IMR-90 (cell line): Measurements from ENCODE around the gene HARS1. TPM values are rescaled to one million over a fixed set of nuclear protein-coding genes. Genes with fewer than 3 reads are reported as not detected.

Source experiments
- ATAC-seq: fragments of 200-7000 bp; cut with Tn5 transposase; 2 replicates; pipeline ENCODE4 v1.9.1; 2020; ENCODE audit warnings: low read depth, mild to moderate bottlenecking, moderate library complexity
- BruUV-seq: library from RNA; stranded (reverse); fragments of 400-500 nt; replicated peaks from 2 replicates; lab custom pipeline; 2021; lab: Mats Ljungman, UMichigan
- CTCF ChIA-PET: fragments of 300-600 bp; formaldehyde crosslinking; extraction: SDS; loops from one replicate; lab custom pipeline; 2021; ENCODE audit warnings: antibody characterized with exemption; lab: Yijun Ruan, JAX
- POLR2A ChIA-PET: fragments of 300-600 bp; sonication (Branson Sonifier 250); formaldehyde crosslinking; loops from one replicate; lab custom pipeline; 2022; ENCODE audit warnings: antibody characterized with exemption; ENCODE audit not compliant: unreplicated experiment; lab: Charles Lee
- DNase-seq: peaks from one replicate; pipeline ENCODE4 v3.0.0; 2013
- H2AFZ ChIP-seq: replicated peaks from 2 replicates; pipeline ENCODE3; 2013; ENCODE audit warnings: low read length, mild to moderate bottlenecking; ENCODE audit not compliant: poor library complexity
- H2AK5ac ChIP-seq: 2 replicates; pipeline ENCODE4 v1.6.1; 2013; ENCODE audit warnings: low read depth, low read length, inconsistent platforms
- H2AK9ac ChIP-seq: replicated peaks from 2 replicates; pipeline ENCODE3; 2013; ENCODE audit warnings: mild to moderate bottlenecking, low read depth, low read length, moderate library complexity; ENCODE audit not compliant: poor library complexity
- H2BK120ac ChIP-seq: 2 replicates; pipeline ENCODE4 v1.6.1; 2013; ENCODE audit warnings: low read depth, low read length, inconsistent platforms
- H2BK15ac ChIP-seq: 3 replicates; pipeline ENCODE4 v1.6.1; 2013; ENCODE audit warnings: low read depth, low read length, inconsistent platforms
- H2BK20ac ChIP-seq: 2 replicates; pipeline ENCODE4 v1.6.1; 2013; ENCODE audit warnings: low read depth, mild to moderate bottlenecking, inconsistent platforms, low read length, moderate library complexity
- H2BK5ac ChIP-seq: 2 replicates; pipeline ENCODE4 v1.6.1; 2013; ENCODE audit warnings: mild to moderate bottlenecking, low read depth, low read length, inconsistent platforms; ENCODE audit not compliant: poor library complexity, severe bottlenecking
- H3K14ac ChIP-seq: replicated peaks from 2 replicates; pipeline ENCODE4 v1.6.1; 2013; ENCODE audit warnings: low read depth, low read length, inconsistent platforms
- H3K18ac ChIP-seq: 2 replicates; pipeline ENCODE4 v1.6.1; 2013; ENCODE audit warnings: low read depth, low read length, control low read depth
- H3K23ac ChIP-seq: 2 replicates; pipeline ENCODE4 v1.6.1; 2013; ENCODE audit warnings: low read depth, low read length, inconsistent platforms
- H3K27ac ChIP-seq: 2 replicates; pipeline ENCODE4 v1.5.1; 2013; ENCODE audit warnings: mild to moderate bottlenecking, control low read depth, low read length; ENCODE audit not compliant: insufficient read depth
- H3K27me3 ChIP-seq: 2 replicates; pipeline ENCODE4 v1.6.1; 2013; ENCODE audit warnings: low read length; ENCODE audit not compliant: control insufficient read depth, insufficient read depth
- H3K36me3 ChIP-seq: 2 replicates; pipeline ENCODE4 v1.6.1; 2013; ENCODE audit warnings: low read length, mixed read lengths; ENCODE audit not compliant: control insufficient read depth, insufficient read depth
- H3K4ac ChIP-seq: 2 replicates; pipeline ENCODE4 v1.6.1; 2013; ENCODE audit warnings: low read depth, low read length, inconsistent platforms
- H3K4me1 ChIP-seq: 2 replicates; pipeline ENCODE4 v1.6.1; 2013; ENCODE audit warnings: low read length, mixed read lengths; ENCODE audit not compliant: control insufficient read depth, insufficient read depth
- H3K4me2 ChIP-seq: 2 replicates; pipeline ENCODE4 v1.6.1; 2013; ENCODE audit warnings: low read depth, mild to moderate bottlenecking, control low read depth, low read length, moderate library complexity
- H3K4me3 ChIP-seq: 2 replicates; pipeline ENCODE4 v1.5.1; 2013; ENCODE audit warnings: low read depth, mild to moderate bottlenecking, control low read depth, low read length, moderate library complexity; ENCODE audit not compliant: insufficient read depth
- H3K56ac ChIP-seq: 2 replicates; pipeline ENCODE4 v1.6.1; 2013; ENCODE audit warnings: low read length, inconsistent platforms; ENCODE audit not compliant: insufficient read depth; ENCODE audit errors: extremely low read depth
- H3K79me1 ChIP-seq, 2 experiments: 2 replicates each; pipeline ENCODE4 v1.6.1; 2013; ENCODE audit warnings: low read length in 2 of 2, inconsistent platforms in 1 of 2, low read depth in 1 of 2
- H3K9ac ChIP-seq: 2 replicates; pipeline ENCODE4 v1.6.1; 2013; ENCODE audit warnings: low read depth, low read length, control low read depth
- H3K9me1 ChIP-seq: 2 replicates; pipeline ENCODE4 v1.6.1; 2013; ENCODE audit warnings: low read length, inconsistent platforms; ENCODE audit not compliant: insufficient read depth
- H3K9me3 ChIP-seq: 2 replicates; pipeline ENCODE4 v1.6.1; 2013; ENCODE audit warnings: low read length; ENCODE audit not compliant: control insufficient read depth, insufficient read depth
- H4K20me1 ChIP-seq: 2 replicates; pipeline ENCODE4 v1.6.1; 2013; ENCODE audit warnings: low read length, inconsistent platforms; ENCODE audit not compliant: insufficient read depth
- H4K5ac ChIP-seq: 2 replicates; pipeline ENCODE4 v1.6.1; 2013; ENCODE audit warnings: mild to moderate bottlenecking, low read depth, low read length, control low read depth
- H4K8ac ChIP-seq, 2 experiments: 2 replicates each; pipeline ENCODE4 v1.6.1; 2013; ENCODE audit warnings: low read depth in 2 of 2, low read length in 2 of 2, control low read depth in 1 of 2, inconsistent platforms in 1 of 2
- H4K91ac ChIP-seq: 2 replicates; pipeline ENCODE4 v1.6.1; 2013; ENCODE audit warnings: low read depth, low read length, inconsistent platforms; ENCODE audit not compliant: insufficient read depth
- BHLHE40 ChIP-seq: fragments of 150-350 bp; IDR thresholded peaks from 2 replicates; pipeline ENCODE4 v1.6.1; 2016; ENCODE audit warnings: mild to moderate bottlenecking, low read depth, low read length
- CEBPB ChIP-seq: IDR thresholded peaks from 2 replicates; pipeline ENCODE4 v1.6.1; 2012; ENCODE audit warnings: low read depth, low read length, improper control_type of control experiment
- CHD1 ChIP-seq: IDR thresholded peaks from 2 replicates; pipeline ENCODE4 v1.6.1; 2012; ENCODE audit warnings: low read depth, low read length, improper control_type of control experiment
- FOS ChIP-seq: fragments of 150-350 bp; IDR thresholded peaks from 2 replicates; pipeline ENCODE4 v1.6.1; 2016; ENCODE audit warnings: low read depth, low read length
- MAFK ChIP-seq: IDR thresholded peaks from 2 replicates; pipeline ENCODE4 v1.6.1; 2012; ENCODE audit warnings: low read depth, low read length, improper control_type of control experiment
- MAZ ChIP-seq: IDR thresholded peaks from 2 replicates; pipeline ENCODE4 v1.6.1; 2012; ENCODE audit warnings: low read depth, mild to moderate bottlenecking, low read length, improper control_type of control experiment, moderate library complexity, borderline replicate concordance
- MXI1 ChIP-seq: IDR thresholded peaks from 2 replicates; pipeline ENCODE4 v1.6.1; 2012; ENCODE audit warnings: low read depth, mild to moderate bottlenecking, low read length, moderate library complexity, borderline replicate concordance
- NFE2L2 ChIP-seq: fragments of 150-350 bp; IDR thresholded peaks from 2 replicates; pipeline ENCODE4 v1.6.1; 2016; ENCODE audit warnings: low read depth, mild to moderate bottlenecking, low read length
- POLR2A ChIP-seq: IDR thresholded peaks from 2 replicates; pipeline ENCODE4 v1.6.1; 2012; ENCODE audit warnings: mild to moderate bottlenecking, low read depth, low read length
- RAD21 ChIP-seq: IDR thresholded peaks from 2 replicates; pipeline ENCODE4 v1.6.1; 2012; ENCODE audit warnings: low read length, improper control_type of control experiment
- RCOR1 ChIP-seq: IDR thresholded peaks from 2 replicates; pipeline ENCODE4 v1.6.1; 2012; ENCODE audit warnings: mild to moderate bottlenecking, low read length, improper control_type of control experiment; ENCODE audit not compliant: insufficient replicate concordance
- RFX5 ChIP-seq: IDR thresholded peaks from 2 replicates; pipeline ENCODE4 v1.8.0; 2012; ENCODE audit warnings: low read depth, mild to moderate bottlenecking, low read length, moderate library complexity
- SMC3 ChIP-seq: fragments of 150-350 bp; IDR thresholded peaks from 2 replicates; pipeline ENCODE4 v1.6.1; 2016; ENCODE audit warnings: low read depth, mild to moderate bottlenecking, antibody characterized with exemption, low read length, moderate library complexity
- WGBS, 2 experiments: methylation state at CpG; one replicate each; pipeline versions ENCODE4 v1.1.5 to v1.1.7; 2013; ENCODE audit warnings: missing lambda C conversion rate in 2 of 2; ENCODE audit not compliant: insufficient read length in 1 of 2; ENCODE audit errors: extremely low coverage in 2 of 2; 5-methylcytosine and 5-hydroxymethylcytosine counted together
- dilution Hi-C: fragments of 300-500 bp; cut with HindIII; formaldehyde crosslinking; loops from one replicate; pipeline ENCODE4 v1.14.3; 2018; ENCODE audit warnings: low sequenced_read_pairs; ENCODE audit not compliant: unreplicated experiment
- in situ Hi-C: fragments of 300-500 bp; cut with MboI; formaldehyde crosslinking; loops from 3 replicates; pipeline ENCODE4 v1.14.3; 2019; ENCODE audit warnings: low sequenced_read_pairs, inconsistent platforms, mixed read lengths
- intact Hi-C: fragments of 100-400 bp; cut with micrococcal nuclease; formaldehyde crosslinking; loops from 2 replicates; pipeline ENCODE4 v1.10.0; 2022
- polyA plus RNA-seq, 3 experiments: library from polyadenylated mRNA; depleted of rRNA; stranded (reverse); fragments of >200 nt; gene quantifications; 2 replicates each; pipeline ENCODE4 v1.2.3, GENCODE V29; 2012; ENCODE audit warnings: low replicate concordance in 1 of 3
- total RNA-seq: library from RNA; depleted of rRNA; stranded (reverse); fragments of >200 nt; gene quantifications from 2 replicates; pipeline ENCODE4 v1.2.3, GENCODE V29; 2012
- TF ChIP-seq, protein P1 (sequence below): fragments of 150-350 bp; IDR thresholded peaks from 2 replicates; pipeline ENCODE4 v1.6.1; 2016; ENCODE audit warnings: low read depth, mild to moderate bottlenecking, low read length, moderate library complexity, borderline replicate concordance
- TF ChIP-seq, protein P2 (sequence below): conservative IDR thresholded peaks from 2 replicates; pipeline ENCODE4 v1.5.1; 2012; ENCODE audit warnings: mild to moderate bottlenecking, low read depth, low read length, improper control_type of control experiment
- TF ChIP-seq, protein P3 (sequence below): fragments of 150-350 bp; IDR thresholded peaks from 2 replicates; pipeline ENCODE4 v1.6.1; 2017; ENCODE audit warnings: mild to moderate bottlenecking, antibody characterized with exemption, low read length, low read depth

The HARS1 gene
- total and polyA plus RNA-seq, 2 of the 4 experiments (the other 2 are of a cell fraction), result 97.6 to 141 TPM

DNA sequence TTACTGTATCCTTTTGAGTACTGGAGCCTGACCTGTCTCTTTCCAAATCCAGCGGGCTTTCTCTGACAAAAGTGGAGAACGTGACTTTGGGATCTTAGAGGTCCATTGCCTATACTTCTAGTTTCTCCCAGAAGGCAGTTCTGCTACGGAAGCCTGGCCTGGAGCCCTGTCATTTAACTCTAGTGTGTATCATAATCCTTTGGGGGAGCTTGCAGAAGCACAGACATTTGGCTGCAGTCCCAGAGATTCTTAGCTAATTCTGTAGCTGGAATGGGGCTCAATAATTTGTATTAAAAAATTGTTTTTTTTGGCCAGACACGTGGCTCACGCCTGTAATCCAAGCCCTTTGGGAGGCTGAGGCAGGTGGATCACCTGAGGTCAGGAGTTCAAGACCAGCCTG is 3.1 kb upstream of the HARS1 start:
- no peak overlapping the region for H4K5ac ChIP-seq
- no peak for ATAC-seq
- no peak overlapping the region for H3K4me3 ChIP-seq
- H3K56ac ChIP-seq, result no peak overlapping the region
- no peak overlapping the region for H2BK15ac ChIP-seq
- no CpG with 5 or more reads among the region's 5 CpGs for WGBS, 2 experiments
- intact Hi-C loops, result loop anchor here (10.0 kb wide), 1 partner anchor 449 kb away; no protein-coding TSS in a partner anchor
- peaks cover 43% of the 10 kb centered on the region for H3K36me3 ChIP-seq
- peak; percentile 46 for DNase-seq
- H3K4me2 ChIP-seq, result no peak overlapping the region
- no peaks in the 10 kb centered on the region for H3K9me1 ChIP-seq
- H2AFZ ChIP-seq, result no peak overlapping the region
- no peak for TF ChIP-seq RFX5
- TF ChIP-seq FOS, result no peak
- TF ChIP-seq RAD21, result no peak
- no peak for TF ChIP-seq CEBPB
- TF ChIP-seq MXI1, result no peak
- no peak for TF ChIP-seq BHLHE40
- TF ChIP-seq, protein P1, sequence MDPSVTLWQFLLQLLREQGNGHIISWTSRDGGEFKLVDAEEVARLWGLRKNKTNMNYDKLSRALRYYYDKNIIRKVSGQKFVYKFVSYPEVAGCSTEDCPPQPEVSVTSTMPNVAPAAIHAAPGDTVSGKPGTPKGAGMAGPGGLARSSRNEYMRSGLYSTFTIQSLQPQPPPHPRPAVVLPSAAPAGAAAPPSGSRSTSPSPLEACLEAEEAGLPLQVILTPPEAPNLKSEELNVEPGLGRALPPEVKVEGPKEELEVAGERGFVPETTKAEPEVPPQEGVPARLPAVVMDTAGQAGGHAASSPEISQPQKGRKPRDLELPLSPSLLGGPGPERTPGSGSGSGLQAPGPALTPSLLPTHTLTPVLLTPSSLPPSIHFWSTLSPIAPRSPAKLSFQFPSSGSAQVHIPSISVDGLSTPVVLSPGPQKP, result no peak
- no peak for TF ChIP-seq SMC3
- TF ChIP-seq MAZ, result no peak
- TF ChIP-seq, protein P2, sequence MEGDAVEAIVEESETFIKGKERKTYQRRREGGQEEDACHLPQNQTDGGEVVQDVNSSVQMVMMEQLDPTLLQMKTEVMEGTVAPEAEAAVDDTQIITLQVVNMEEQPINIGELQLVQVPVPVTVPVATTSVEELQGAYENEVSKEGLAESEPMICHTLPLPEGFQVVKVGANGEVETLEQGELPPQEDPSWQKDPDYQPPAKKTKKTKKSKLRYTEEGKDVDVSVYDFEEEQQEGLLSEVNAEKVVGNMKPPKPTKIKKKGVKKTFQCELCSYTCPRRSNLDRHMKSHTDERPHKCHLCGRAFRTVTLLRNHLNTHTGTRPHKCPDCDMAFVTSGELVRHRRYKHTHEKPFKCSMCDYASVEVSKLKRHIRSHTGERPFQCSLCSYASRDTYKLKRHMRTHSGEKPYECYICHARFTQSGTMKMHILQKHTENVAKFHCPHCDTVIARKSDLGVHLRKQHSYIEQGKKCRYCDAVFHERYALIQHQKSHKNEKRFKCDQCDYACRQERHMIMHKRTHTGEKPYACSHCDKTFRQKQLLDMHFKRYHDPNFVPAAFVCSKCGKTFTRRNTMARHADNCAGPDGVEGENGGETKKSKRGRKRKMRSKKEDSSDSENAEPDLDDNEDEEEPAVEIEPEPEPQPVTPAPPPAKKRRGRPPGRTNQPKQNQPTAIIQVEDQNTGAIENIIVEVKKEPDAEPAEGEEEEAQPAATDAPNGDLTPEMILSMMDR, result no peak
- TF ChIP-seq MAFK, result no peak
- no peak for TF ChIP-seq POLR2A
- no peak for TF ChIP-seq CHD1
- TF ChIP-seq, protein P3, sequence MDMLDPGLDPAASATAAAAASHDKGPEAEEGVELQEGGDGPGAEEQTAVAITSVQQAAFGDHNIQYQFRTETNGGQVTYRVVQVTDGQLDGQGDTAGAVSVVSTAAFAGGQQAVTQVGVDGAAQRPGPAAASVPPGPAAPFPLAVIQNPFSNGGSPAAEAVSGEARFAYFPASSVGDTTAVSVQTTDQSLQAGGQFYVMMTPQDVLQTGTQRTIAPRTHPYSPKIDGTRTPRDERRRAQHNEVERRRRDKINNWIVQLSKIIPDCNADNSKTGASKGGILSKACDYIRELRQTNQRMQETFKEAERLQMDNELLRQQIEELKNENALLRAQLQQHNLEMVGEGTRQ, result no peak
- TF ChIP-seq RCOR1, result no peak
- no peak for TF ChIP-seq NFE2L2
- no peak overlapping the region for H4K8ac ChIP-seq
- ChIA-PET CTCF (no interaction called here), POLR2A (no interaction called here)
- no peak overlapping the region for H2AK5ac ChIP-seq
- H4K91ac ChIP-seq, result no peak overlapping the region
- no peak overlapping the region for H2BK120ac ChIP-seq
- H3K9me3 ChIP-seq, result no peaks in the 10 kb centered on the region
- no peak overlapping the region for H3K14ac ChIP-seq
- no peak overlapping the region for H3K9ac ChIP-seq
- no peaks in the 10 kb centered on the region for H3K27me3 ChIP-seq
- no TSS peak for BruUV-seq
- H3K18ac ChIP-seq, result no peak overlapping the region
- peaks cover 2% of the 10 kb centered on the region; the same call in 1 of the 2 replicates for H3K4me1 ChIP-seq
- H3K27ac ChIP-seq, result no peak overlapping the region
- in situ Hi-C loops, result loop anchor here (25.0 kb wide), 1 partner anchor 893 kb away; no protein-coding TSS in a partner anchor
- no peak overlapping the region for H3K4ac ChIP-seq
- dilution Hi-C loops, result no loop called here
- H3K23ac ChIP-seq, result no peak overlapping the region
- H4K20me1 ChIP-seq, result no peaks in the 10 kb centered on the region
- H3K79me1 ChIP-seq, result peaks cover 43 to 48% of the 10 kb centered on the region in 2 experiments
- no peak overlapping the region for H2BK5ac ChIP-seq
- no peak overlapping the region for H2BK20ac ChIP-seq
- no peak overlapping the region for H2AK9ac ChIP-seq
